Neuronal stem cell (in vitro differentiated cells): ENCODE data around the gene TEAD3.
A peak's percentile ranks its signal among the peaks of the same experiment; 100 is the strongest.

Experiments
- DNase-seq: peaks from one replicate; pipeline ENCODE4 v3.0.0-alpha.2; 2013; ENCODE audit warnings: low spot score
- H2AFZ ChIP-seq: one replicate; pipeline ENCODE4 v1.6.1; 2013; ENCODE audit warnings: mild to moderate bottlenecking, low read length, inconsistent platforms
- H2AK5ac ChIP-seq: 2 replicates; pipeline ENCODE4 v1.6.1; 2013; ENCODE audit warnings: low read depth, mild to moderate bottlenecking, inconsistent platforms, low read length, moderate library complexity, mixed read lengths
- H2BK120ac ChIP-seq: 2 replicates; pipeline ENCODE4 v1.6.1; 2013; ENCODE audit warnings: low read depth, mild to moderate bottlenecking, inconsistent platforms, low read length, moderate library complexity, mixed read lengths
- H2BK12ac ChIP-seq: one replicate; pipeline ENCODE4 v1.6.1; 2013; ENCODE audit warnings: low read length, inconsistent platforms
- H2BK15ac ChIP-seq: 2 replicates; pipeline ENCODE4 v1.6.1; 2013; ENCODE audit warnings: mild to moderate bottlenecking, low read length, inconsistent platforms, mixed read lengths
- H2BK5ac ChIP-seq: one replicate; pipeline ENCODE4 v1.6.1; 2013; ENCODE audit warnings: inconsistent platforms, mild to moderate bottlenecking, low read length, moderate library complexity
- H3K14ac ChIP-seq: one replicate; pipeline ENCODE4 v1.6.1; 2013; ENCODE audit warnings: low read length, inconsistent platforms
- H3K18ac ChIP-seq: 2 replicates; pipeline ENCODE4 v1.6.1; 2013; ENCODE audit warnings: low read length, inconsistent platforms
- H3K23ac ChIP-seq: 2 replicates; pipeline ENCODE4 v1.6.1; 2013; ENCODE audit warnings: low read depth, mild to moderate bottlenecking, mixed read lengths, low read length, inconsistent platforms; ENCODE audit not compliant: poor library complexity
- H3K27ac ChIP-seq: replicated peaks from 3 replicates; pipeline ENCODE4 v1.5.1; 2013; ENCODE audit warnings: low read length, inconsistent platforms
- H3K27me3 ChIP-seq, 3 experiments: 2 replicates each; pipeline ENCODE4 v1.6.1; 2013; ENCODE audit warnings: low read length in 3 of 3, mild to moderate bottlenecking in 2 of 3, inconsistent platforms in 1 of 3, low read depth in 1 of 3, mixed read lengths in 1 of 3, moderate library complexity in 1 of 3; ENCODE audit not compliant: control insufficient read depth in 3 of 3, insufficient read depth in 3 of 3
- H3K36me3 ChIP-seq, 2 donors: replicated peaks in 1 of 2; 2 replicates each; pipeline ENCODE4 v1.6.1; 2013; ENCODE audit warnings: low read length in 2 of 2; ENCODE audit not compliant: control insufficient read depth in 2 of 2, insufficient read depth in 2 of 2
- H3K4ac ChIP-seq: 2 replicates; pipeline ENCODE4 v1.6.1; 2013; ENCODE audit warnings: inconsistent platforms, mild to moderate bottlenecking, low read length, moderate library complexity
- H3K4me1 ChIP-seq, 2 donors: 1 replicate in 1 of 2; 2 replicates in 1 of 2; pipeline ENCODE4 v1.6.1; 2013; ENCODE audit warnings: low read length in 2 of 2, low read depth in 1 of 2; ENCODE audit not compliant: control insufficient read depth in 2 of 2, insufficient read depth in 1 of 2
- H3K4me2 ChIP-seq: one replicate; pipeline ENCODE4 v1.6.1; 2013; ENCODE audit warnings: mild to moderate bottlenecking, low read length, inconsistent platforms; ENCODE audit not compliant: insufficient read depth, poor library complexity, severe bottlenecking
- H3K4me3 ChIP-seq, 2 donors: 2 replicates each; pipeline ENCODE4 v1.5.1; 2013; ENCODE audit warnings: low read length in 2 of 2, mild to moderate bottlenecking in 2 of 2, inconsistent platforms in 1 of 2, moderate library complexity in 1 of 2
- H3K79me1 ChIP-seq: one replicate; pipeline ENCODE4 v1.6.1; 2013; ENCODE audit warnings: low read depth, mild to moderate bottlenecking, inconsistent platforms, low read length, moderate library complexity
- H3K9ac ChIP-seq: one replicate; pipeline ENCODE4 v1.6.1; 2013; ENCODE audit warnings: mild to moderate bottlenecking, low read depth, low read length, inconsistent platforms; ENCODE audit not compliant: poor library complexity
- H3K9me3 ChIP-seq, 2 donors: replicated peaks in 1 of 2; 2 replicates each; pipeline versions ENCODE3 to v1.6.1; 2013; ENCODE audit warnings: low read length in 2 of 2, mild to moderate bottlenecking in 2 of 2, inconsistent platforms in 1 of 2, low read depth in 1 of 2, mixed read lengths in 1 of 2, moderate library complexity in 1 of 2; ENCODE audit not compliant: control insufficient read depth in 2 of 2, insufficient read depth in 1 of 2
- H4K8ac ChIP-seq: one replicate; pipeline ENCODE4 v1.6.1; 2013; ENCODE audit warnings: low read depth, mild to moderate bottlenecking, inconsistent platforms, low read length, moderate library complexity
- H4K91ac ChIP-seq: one replicate; pipeline ENCODE4 v1.6.1; 2013; ENCODE audit warnings: low read length, low read depth, mild to moderate bottlenecking, inconsistent platforms; ENCODE audit not compliant: poor library complexity
- WGBS, 2 donors: extraction: QIAGEN DNeasy Blood & Tissue Kit; methylation state at CpG; one replicate each; pipeline ENCODE4 v1.1.7; 2013; ENCODE audit warnings: missing lambda C conversion rate in 2 of 2, mixed read lengths in 1 of 2; ENCODE audit not compliant: insufficient read length in 2 of 2, insufficient replicate concordance in 1 of 2; ENCODE audit errors: extremely low coverage in 2 of 2; 5-methylcytosine and 5-hydroxymethylcytosine counted together

Gene TEAD3

GRCh38 chr6:35496036-35496840, 641 bp downstream of the TEAD3 start:
- WGBS, 2 donors, result no CpG with 5 or more reads among the region's 63 CpGs
- peak; percentile 59 for DNase-seq

GRCh38 chr6:35495258-35496035, 1.4 kb downstream of the TEAD3 start:
- no peak overlapping the region for H4K91ac ChIP-seq
- peak overlapping the region; percentile 68 for H3K4me2 ChIP-seq
- DNase-seq, result no peak
- peak overlapping the region; percentile 59 for H3K14ac ChIP-seq
- H2BK120ac ChIP-seq, result no peak overlapping the region
- peaks cover 0 to 2% of the 10 kb centered on the region in 2 donors for H3K9me3 ChIP-seq
- H3K4ac ChIP-seq, result no peak overlapping the region
- peak overlapping the region; percentile 63 for H2BK12ac ChIP-seq
- H3K23ac ChIP-seq, result peak overlapping the region; percentile 8
- WGBS, 2 donors, result no CpG with 5 or more reads among the region's 9 CpGs
- H3K27me3 ChIP-seq, result no peaks in the 10 kb centered on the region
- H3K36me3 ChIP-seq, result peaks cover 0 to 3% of the 10 kb centered on the region in 2 donors
- peak overlapping the region; percentile 82 for H2AFZ ChIP-seq
- H4K8ac ChIP-seq, result no peak overlapping the region
- peaks cover 61% of the 10 kb centered on the region in 2 donors for H3K4me1 ChIP-seq
- peak overlapping the region; percentile 95 for H2AK5ac ChIP-seq
- peak overlapping the region; percentile 72 for H3K9ac ChIP-seq
- peak overlapping the region; percentile 87 for H3K27ac ChIP-seq
- H2BK15ac ChIP-seq, result peak overlapping the region; percentile 87
- peaks cover 14% of the 10 kb centered on the region for H3K79me1 ChIP-seq
- H3K4me3 ChIP-seq, result peak overlapping the region; percentile 64 to 89
- H2BK5ac ChIP-seq, result peak overlapping the region; percentile 77
- peak overlapping the region; percentile 97 for H3K18ac ChIP-seq

More at GRCh38 chr6:35496036-35496840, 641 bp downstream of the TEAD3 start:
- Histone ChIP-seq H3K9ac (peak overlapping the region; percentile 95), H3K27me3 (no peaks in the 10 kb centered on the region), H2BK12ac (peak overlapping the region; percentile 42), H2BK15ac (peak overlapping the region; percentile 87), H3K4ac (no peak overlapping the region), H2BK5ac (peak overlapping the region; percentile 77), H3K79me1 (peaks cover 14% of the 10 kb centered on the region), H4K91ac (no peak overlapping the region), H3K23ac (peak overlapping the region; percentile 34), H4K8ac (no peak overlapping the region), H2BK120ac (peak overlapping the region; percentile 44), H3K18ac (peak overlapping the region; percentile 97), H3K36me3 (peaks cover 0 to 3% of the 10 kb centered on the region in 2 donors), H3K4me1 (peaks cover 53 to 61% of the 10 kb centered on the region in 2 donors), H2AK5ac (peak overlapping the region; percentile 95), H2AFZ (peak overlapping the region; percentile 82), H3K9me3 (peaks cover 0 to 2% of the 10 kb centered on the region in 2 donors), H3K14ac (peak overlapping the region; percentile 59), H3K4me3 (peak overlapping the region; percentile 64 to 89), H3K27ac (peak overlapping the region; percentile 87), H3K4me2 (peak overlapping the region; percentile 68)

DNA sequence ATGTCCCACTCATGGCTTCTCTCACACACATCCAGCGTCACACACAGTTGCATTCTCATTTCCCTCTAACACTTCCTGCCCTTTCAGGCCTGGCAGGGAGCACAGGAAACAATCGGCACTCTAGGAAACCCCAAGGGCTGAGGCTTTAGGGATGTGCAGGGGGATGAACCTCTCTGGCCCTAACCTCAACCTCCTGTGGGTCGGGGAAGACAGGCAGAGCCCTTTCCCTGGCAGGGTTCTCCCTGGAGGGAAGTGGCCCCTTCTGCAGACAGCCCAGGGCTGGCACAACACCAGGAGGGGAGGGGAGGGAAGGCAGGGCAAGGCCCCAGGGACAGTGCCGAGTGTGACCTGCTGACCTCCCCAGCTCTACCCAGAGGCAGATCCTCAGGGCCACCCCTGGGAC, 2.7 kb downstream of the TEAD3 start:
- no peaks in the 10 kb centered on the region for H3K27me3 ChIP-seq
- H2BK120ac ChIP-seq, result no peak overlapping the region
- DNase-seq, result no peak
- H2BK5ac ChIP-seq, result peak overlapping the region; percentile 33
- no peak overlapping the region for H4K91ac ChIP-seq
- no peak overlapping the region for H3K23ac ChIP-seq
- H3K4ac ChIP-seq, result no peak overlapping the region
- H4K8ac ChIP-seq, result peak overlapping the region; percentile 84
- peak overlapping the region; percentile 35 for H2BK12ac ChIP-seq
- H2AFZ ChIP-seq, result no peak overlapping the region
- peak overlapping the region; percentile 65 for H3K9ac ChIP-seq
- no CpG with 5 or more reads among the region's 4 CpGs for WGBS, 2 donors
- no peak overlapping the region for H3K4me2 ChIP-seq
- peak overlapping the region; percentile 83 for H2AK5ac ChIP-seq
- peaks cover 14% of the 10 kb centered on the region for H3K79me1 ChIP-seq
- H3K18ac ChIP-seq, result peak overlapping the region; percentile 89
- peak overlapping the region; percentile 12 for H3K27ac ChIP-seq
- H3K9me3 ChIP-seq, result peaks cover 0 to 2% of the 10 kb centered on the region in 2 donors
- no peak overlapping the region for H3K14ac ChIP-seq
- H3K4me1 ChIP-seq, result peaks cover 68 to 69% of the 10 kb centered on the region in 2 donors
- H3K4me3 ChIP-seq, result peak overlapping the region; percentile 3 to 15
- H2BK15ac ChIP-seq, result peak overlapping the region; percentile 73
- peaks cover 0 to 3% of the 10 kb centered on the region in 2 donors for H3K36me3 ChIP-seq
